Hindlimb muscle (tissue), 1 donor: ENCODE measurements around the gene TNK2. TPM values are rescaled to one million over a fixed set of nuclear protein-coding genes. Genes with fewer than 3 reads are reported as not detected.
"Not testable (repeated sequence)": the region's sequence is repeated elsewhere in the genome, so short reads cannot be mapped to it uniquely, and the experiment has no call there.

Experiments used
- DNase-seq: peaks from one replicate; pipeline ENCODE4 v3.0.0-alpha.2; 2013
- polyA plus RNA-seq: library from polyadenylated mRNA; unstranded; fragments of 120-200 nt; gene quantifications from one replicate; pipeline ENCODE4 v1.2.1, GENCODE V29; 2013; ENCODE audit not compliant: insufficient read length

TNK2 gene
- polyA plus RNA-seq, 1 donor, result 170 TPM

DNA sequence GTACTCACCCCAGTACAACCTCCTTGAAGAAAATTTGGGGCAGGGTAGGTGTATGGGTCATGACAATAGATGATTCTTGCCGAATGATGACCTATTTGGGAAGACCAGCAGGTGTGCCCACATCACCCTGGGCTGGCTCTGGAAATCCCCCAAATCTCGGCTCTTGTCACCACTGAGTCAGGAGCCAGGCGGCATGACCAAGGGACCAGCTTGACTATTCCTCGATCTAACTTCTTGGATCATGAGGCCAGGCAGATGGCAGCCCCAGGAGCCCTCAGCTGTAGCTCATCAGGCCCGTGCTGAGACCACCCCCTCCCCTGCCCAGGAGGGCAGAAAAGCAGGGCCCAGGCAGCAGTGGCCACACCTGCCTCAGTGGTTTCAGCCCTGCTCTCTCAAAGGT lies 87.5 kb downstream of the TNK2 start:
- DNase-seq, result no peak

DNA sequence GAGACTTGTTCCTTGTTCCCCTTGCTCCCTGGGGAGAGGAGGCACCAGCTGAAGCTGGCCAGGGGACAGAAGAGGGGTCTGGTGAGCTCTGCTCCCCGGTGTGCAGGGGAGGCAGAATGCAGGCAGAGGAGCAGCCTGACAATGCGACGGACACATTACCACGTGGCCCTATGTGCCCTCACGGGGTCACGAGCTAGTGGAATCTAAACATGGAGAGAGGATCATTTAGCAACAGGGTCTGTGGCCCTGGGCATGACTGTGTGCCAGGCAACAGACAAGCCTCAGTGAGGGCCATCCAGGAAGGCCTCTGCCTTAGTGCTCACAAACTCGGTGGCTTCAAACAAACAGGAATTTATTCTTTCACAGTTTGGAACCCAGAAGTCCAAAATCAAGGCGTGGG lies 88.2 kb downstream of the TNK2 start:
- DNase-seq, result no peak

DNA sequence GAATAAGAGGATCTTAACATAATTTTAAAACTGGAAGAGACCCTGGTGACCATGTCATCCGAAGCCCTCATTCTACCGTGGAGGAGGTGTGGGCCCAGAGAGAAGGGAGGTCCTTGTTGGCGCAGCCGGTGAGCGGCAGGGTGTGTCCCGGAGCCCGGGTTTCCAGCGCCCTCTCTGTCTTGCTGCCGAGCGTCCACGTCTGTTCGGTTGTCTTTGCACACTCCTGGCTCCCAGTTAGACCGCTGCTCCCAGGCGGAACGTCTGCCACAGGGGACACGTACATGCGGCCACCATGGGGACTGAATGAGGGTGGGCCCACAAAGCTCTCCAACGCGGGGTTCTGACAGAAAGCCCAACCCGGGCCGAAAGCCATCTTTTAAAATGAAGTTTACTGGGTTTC lies 90.0 kb downstream of the TNK2 start:
- DNase-seq, result no peak

- no peak for DNase-seq
These were observed 90.7 kb downstream of the TNK2 start for GRCh38 chr3:195817578-195818135.

- DNase-seq, result not testable (repeated sequence)
These were observed 92.0 kb downstream of the TNK2 start for GRCh38 chr3:195816276-195816913.

DNA sequence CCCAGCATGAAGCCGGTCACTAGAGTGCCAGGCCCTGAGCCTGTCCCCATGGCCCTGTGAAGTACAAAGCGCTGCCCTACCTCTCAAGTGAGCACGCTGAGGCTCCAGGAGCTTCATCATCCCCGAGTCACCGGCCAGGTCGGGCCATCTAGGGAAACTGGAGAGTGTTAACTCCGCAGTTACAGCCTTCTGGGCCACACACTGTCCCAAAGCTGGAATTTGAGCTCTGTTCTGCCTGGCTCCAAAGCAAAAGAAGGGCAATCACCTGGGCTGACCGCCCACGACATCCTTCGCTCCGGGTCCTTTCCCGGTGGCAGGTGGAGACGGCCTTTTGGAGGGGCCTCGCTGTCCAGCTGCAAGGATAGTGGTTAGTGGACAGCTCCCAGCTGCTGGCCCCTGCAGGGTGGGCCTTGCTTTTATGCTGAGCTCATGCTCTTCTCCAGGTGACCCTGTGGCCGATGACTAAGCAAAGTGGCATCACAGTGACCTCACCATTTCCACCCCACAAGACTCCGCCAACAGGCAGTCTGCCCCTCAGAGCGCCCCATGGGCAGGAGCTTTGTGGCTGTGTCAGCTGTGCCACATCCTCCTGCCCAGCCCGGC lies 93.1 kb downstream of the TNK2 start:
- DNase-seq, result no peak

DNA sequence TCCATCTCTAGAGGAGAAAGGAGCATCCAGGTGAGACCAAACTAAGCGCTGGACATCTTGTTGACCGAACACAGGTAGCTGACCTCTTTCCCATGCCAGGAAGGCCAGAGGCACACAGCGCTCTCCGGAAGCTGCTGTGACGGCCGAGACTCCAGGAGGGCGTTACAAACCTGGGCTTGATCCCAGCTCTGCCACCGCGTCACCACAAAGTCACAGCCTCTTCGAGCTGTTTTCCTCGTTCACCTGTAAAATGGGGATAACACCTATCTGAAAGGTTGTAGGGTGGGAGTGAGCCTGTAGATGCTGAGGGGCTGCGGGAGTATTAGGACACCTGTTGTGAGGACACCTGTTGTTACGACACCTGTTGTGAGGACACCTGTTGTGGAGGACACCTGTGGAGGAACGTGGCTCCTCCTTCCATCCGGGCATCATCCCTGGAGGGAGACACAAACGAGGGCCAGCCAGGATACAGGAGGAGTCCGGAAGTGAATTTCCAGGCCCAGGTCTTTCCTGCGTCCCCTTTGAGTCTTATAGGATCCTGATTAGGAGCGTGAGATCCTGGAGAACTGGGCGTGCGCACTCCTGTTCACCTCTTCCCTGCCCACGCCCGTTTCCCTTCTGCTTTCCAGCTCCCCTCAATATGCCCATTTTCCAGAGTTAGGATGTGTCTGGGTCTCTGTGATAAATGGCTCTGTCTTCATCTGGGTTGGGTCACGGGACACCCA lies 94.3 kb downstream of the TNK2 start:
- no peak for DNase-seq

Other genes with a start within 250 kb of the TNK2 start
- 6.6 TPM for gene MUC20, start 187.6 kb downstream of the TNK2 start, polyA plus RNA-seq
- gene MUC4, start 96.6 kb downstream of the TNK2 start, polyA plus RNA-seq, result 0.70 TPM
- 45.6 TPM for gene TFRC, start 173.5 kb upstream of the TNK2 start, polyA plus RNA-seq